K562 (cell line): ENCODE results near the gene ZNF174. TPM values are rescaled to one million over a fixed set of nuclear protein-coding genes. Genes with fewer than 3 reads are reported as not detected.

Experiments used
- ATF7 ChIP-seq: fragments of 450-650 bp; IDR thresholded peaks from 2 replicates; pipeline ENCODE4 v1.7.1; 2014; ENCODE audit warnings: mild to moderate bottlenecking, moderate library complexity
- BRD4 ChIP-seq: fragments of 200-600 bp; sonication (generic); IDR thresholded peaks from 2 replicates; pipeline ENCODE4 v1.6.1; 2017; ENCODE audit warnings: inconsistent platforms
- CAMTA2 ChIP-seq: fragments of 250-450 bp; sonication (Bioruptor Pico); conservative IDR thresholded peaks from 2 replicates; pipeline ENCODE4 v1.5.1; 2022
- CBFA2T2 ChIP-seq: fragments of 450-650 bp; conservative IDR thresholded peaks from 2 replicates; pipeline ENCODE4 v1.6.1; 2017; ENCODE audit warnings: mild to moderate bottlenecking
- CBX5 ChIP-seq: IDR thresholded peaks from 2 replicates; pipeline ENCODE4 v1.6.1; 2014; ENCODE audit warnings: low read depth, borderline replicate concordance
- CREM ChIP-seq: IDR thresholded peaks from 2 replicates; pipeline ENCODE4 v1.6.1; 2014; ENCODE audit warnings: antibody characterized with exemption, low read depth
- EHMT2 ChIP-seq: fragments of 450-650 bp; IDR thresholded peaks from 2 replicates; pipeline ENCODE4 v1.6.1; 2018; ENCODE audit warnings: antibody characterized with exemption
- EP300 ChIP-seq: IDR thresholded peaks from 2 replicates; pipeline ENCODE4 v1.6.1; 2012; ENCODE audit warnings: low read length, improper control_type of control experiment
- HIVEP1 ChIP-seq: fragments of 250-450 bp; sonication (Bioruptor Pico); IDR thresholded peaks from 2 replicates; pipeline ENCODE4 v1.4.0; 2020; ENCODE audit warnings: mild to moderate bottlenecking
- JUND ChIP-seq, 2 experiments: IDR thresholded peaks; 2 replicates in 1 of 2; 3 replicates in 1 of 2; pipeline ENCODE4 v1.6.1; 2011; ENCODE audit warnings: borderline replicate concordance in 2 of 2, low read depth in 2 of 2, low read length in 2 of 2, improper control_type of control experiment in 1 of 2, missing biosample characterization in 1 of 2, missing genetic modification characterization in 1 of 2, missing genetic modification reagents in 1 of 2
- KHSRP ChIP-seq: fragments of 450-650 bp; IDR thresholded peaks from 2 replicates; pipeline ENCODE4 v1.6.1; 2017
- MBD2 ChIP-seq: sonication (generic); IDR thresholded peaks from 2 replicates; pipeline ENCODE4 v1.6.1; 2016; ENCODE audit warnings: low read depth, borderline replicate concordance
- NFE2 ChIP-seq: IDR thresholded peaks from 2 replicates; pipeline ENCODE4 v1.6.1; 2014; ENCODE audit warnings: antibody characterized with exemption, low read depth
- NFIC ChIP-seq: fragments of 450-650 bp; IDR thresholded peaks from 2 replicates; pipeline ENCODE4 v1.6.1; 2017; ENCODE audit warnings: mild to moderate bottlenecking, inconsistent platforms
- POLR2AphosphoS5 ChIP-seq: IDR thresholded peaks from 2 replicates; pipeline ENCODE4 v1.6.1; 2011; ENCODE audit warnings: mild to moderate bottlenecking, low read depth, low read length, moderate library complexity; ENCODE audit not compliant: control insufficient read depth, insufficient read depth
- POU5F1 ChIP-seq: fragments of 150-350 bp; IDR thresholded peaks from 2 replicates; pipeline ENCODE4 v1.6.1; 2014; ENCODE audit warnings: borderline replicate concordance, low read length, low read depth, mild to moderate bottlenecking; ENCODE audit not compliant: partially characterized antibody
- RBM14 ChIP-seq: fragments of 200-400 bp; formaldehyde crosslinking; IDR thresholded peaks from 2 replicates; pipeline ENCODE4 v1.6.1; 2018; ENCODE audit warnings: low read depth, mild to moderate bottlenecking, low read length, moderate library complexity, borderline replicate concordance; ENCODE audit not compliant: insufficient read depth
- RHOXF2B ChIP-seq: fragments of 250-450 bp; sonication (Bioruptor Pico); conservative IDR thresholded peaks from 2 replicates; pipeline ENCODE4 v1.5.1; 2021
- SIN3B ChIP-seq: fragments of 450-650 bp; IDR thresholded peaks from 2 replicates; pipeline ENCODE4 v1.6.1; 2017; ENCODE audit warnings: low read depth, mild to moderate bottlenecking, moderate library complexity
- STAT5A ChIP-seq: IDR thresholded peaks from 2 replicates; pipeline ENCODE4 v1.6.1; 2012; ENCODE audit warnings: low read length, inconsistent platforms, borderline replicate concordance
- TEAD4 ChIP-seq, 2 experiments: sonication (generic) in 1 of 2; formaldehyde crosslinking in 1 of 2; IDR thresholded peaks; 2 replicates each; pipeline versions ENCODE4 v1.6.1 to v1.8.0; 2012 to 2022; ENCODE audit warnings: borderline replicate concordance in 1 of 2, inconsistent platforms in 1 of 2, low read length in 1 of 2, mild to moderate bottlenecking in 1 of 2, missing genetic modification reagents in 1 of 2
- XRCC5 ChIP-seq: fragments of 200-400 bp; formaldehyde crosslinking; IDR thresholded peaks from 2 replicates; pipeline ENCODE4 v1.6.1; 2017; ENCODE audit warnings: low read depth, mild to moderate bottlenecking, low read length
- ZNF217 ChIP-seq: sonication (generic); formaldehyde crosslinking; IDR thresholded peaks from 2 replicates; pipeline ENCODE4 v1.8.0; 2022; ENCODE audit warnings: mild to moderate bottlenecking, missing genetic modification reagents
- ZNF778 ChIP-seq: fragments of 450-650 bp; formaldehyde crosslinking; IDR thresholded peaks from 2 replicates; pipeline ENCODE4 v1.4.0; 2020; ENCODE audit warnings: mild to moderate bottlenecking, moderate library complexity
- polyA plus RNA-seq, 8 experiments: library from polyadenylated mRNA; depleted of rRNA in 4 of 8; stranded (reverse) in 5 of 8; unstranded in 3 of 8; fragments of >200 nt; fragmentation: Nextera tagmentation in 2 of 8; fragmentation: Illumina TruSeq in 1 of 8; extraction: Ambion mirVana in 2 of 8; extraction: Trizol in 1 of 8; gene quantifications; 2 replicates each; pipeline versions ENCODE4 v1.2.1 to v1.2.3, GENCODE V29; 2011 to 2014; ENCODE audit warnings: inconsistent platforms in 1 of 8, missing spikeins in 1 of 8
- total RNA-seq, 7 experiments: library from RNA; depleted of rRNA in 6 of 7; stranded (reverse); fragments of >200 nt in 6 of 7; fragmentation: Illumina TruSeq in 2 of 7; extraction: Trizol in 2 of 7; gene quantifications; 2 replicates each; pipeline versions ENCODE4 v1.2.1 to v1.2.3, GENCODE V29; 2011 to 2021; ENCODE audit warnings: low replicate concordance in 1 of 7
- TF ChIP-seq, protein P1 (sequence below): fragments of 450-650 bp; IDR thresholded peaks from 2 replicates; pipeline ENCODE4 v1.6.1; 2018; ENCODE audit not compliant: partially characterized antibody
- TF ChIP-seq, protein P2 (sequence below): IDR thresholded peaks from 2 replicates; pipeline ENCODE4 v1.6.1; 2012; ENCODE audit warnings: low read depth, low read length, improper control_type of control experiment, borderline replicate concordance

Gene ZNF174
- total and polyA plus RNA-seq, 9 of the 15 experiments (the other 6 are each of a cell fraction or from before 2014, with no cell fraction given): 5.1 to 19.1 (median 12.5) TPM

DNA sequence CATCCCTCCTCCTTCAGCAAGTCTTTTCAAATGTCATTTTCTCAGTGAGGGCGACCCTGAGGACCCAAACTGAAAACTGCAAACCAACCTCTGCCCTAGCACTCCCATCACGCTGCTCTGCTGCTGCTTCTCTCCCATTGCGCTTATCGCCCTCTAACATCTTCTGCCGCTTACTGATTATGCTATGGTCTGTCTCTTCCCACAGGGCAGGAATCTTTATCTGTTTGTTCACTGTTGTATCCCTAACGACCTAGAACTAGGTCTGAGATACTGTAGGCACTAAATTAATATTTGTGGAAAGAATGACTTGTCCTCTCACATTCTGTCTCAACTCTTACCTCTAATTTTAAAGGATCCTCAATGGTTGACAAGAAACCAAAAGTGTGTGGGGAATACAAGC lies 12.7 kb upstream of the ZNF174 start (continued):
- TF ChIP-seq ZNF778 (CRISPR knock-in tag) (no peak), TEAD4 (IDR thresholded peaks at IDR 0.05; ENCODE audit: low read length) (peak; percentile 92), TEAD4 (CRISPR knock-in tag; IDR thresholded peaks at IDR 0.05; ENCODE audit: borderline replicate concordance) (no peak), EP300 (peak; percentile 94), SIN3B (no peak), CBX5 (peak; percentile 59; the same call in 1 of the 2 replicates), POU5F1 (no peak), XRCC5 (no peak), CBFA2T2 (peak; percentile 87), NFIC (peak; percentile 63), BRD4 (no peak), STAT5A (peak; percentile 72), CAMTA2 (no peak), POLR2AphosphoS5 (peak; percentile 72; the same call in 1 of the 2 replicates), RBM14 (no peak), JUND (IDR thresholded peaks at IDR 0.05; ENCODE audit: borderline replicate concordance, low read depth, low read length) (peak; percentile 83), JUND (tag; IDR thresholded peaks at IDR 0.05; ENCODE audit: borderline replicate concordance, low read depth, low read length) (peak; percentile 45; the same call in 1 of the 3 replicates), ZNF217 (CRISPR knock-in tag) (no peak), MBD2 (peak; percentile 67; the same call in 1 of the 2 replicates), RHOXF2B (CRISPR knock-in tag) (no peak), ATF7 (peak; percentile 52), KHSRP (peak; percentile 17; the same call in 1 of the 2 replicates), EHMT2 (peak; percentile 58; the same call in 1 of the 2 replicates), CREM (peak; percentile 68), HIVEP1 (no peak), NFE2 (0 out of 2 replicates have a peak, but pooled peaks have one; percentile 36)
- TF ChIP-seq, protein P1, sequence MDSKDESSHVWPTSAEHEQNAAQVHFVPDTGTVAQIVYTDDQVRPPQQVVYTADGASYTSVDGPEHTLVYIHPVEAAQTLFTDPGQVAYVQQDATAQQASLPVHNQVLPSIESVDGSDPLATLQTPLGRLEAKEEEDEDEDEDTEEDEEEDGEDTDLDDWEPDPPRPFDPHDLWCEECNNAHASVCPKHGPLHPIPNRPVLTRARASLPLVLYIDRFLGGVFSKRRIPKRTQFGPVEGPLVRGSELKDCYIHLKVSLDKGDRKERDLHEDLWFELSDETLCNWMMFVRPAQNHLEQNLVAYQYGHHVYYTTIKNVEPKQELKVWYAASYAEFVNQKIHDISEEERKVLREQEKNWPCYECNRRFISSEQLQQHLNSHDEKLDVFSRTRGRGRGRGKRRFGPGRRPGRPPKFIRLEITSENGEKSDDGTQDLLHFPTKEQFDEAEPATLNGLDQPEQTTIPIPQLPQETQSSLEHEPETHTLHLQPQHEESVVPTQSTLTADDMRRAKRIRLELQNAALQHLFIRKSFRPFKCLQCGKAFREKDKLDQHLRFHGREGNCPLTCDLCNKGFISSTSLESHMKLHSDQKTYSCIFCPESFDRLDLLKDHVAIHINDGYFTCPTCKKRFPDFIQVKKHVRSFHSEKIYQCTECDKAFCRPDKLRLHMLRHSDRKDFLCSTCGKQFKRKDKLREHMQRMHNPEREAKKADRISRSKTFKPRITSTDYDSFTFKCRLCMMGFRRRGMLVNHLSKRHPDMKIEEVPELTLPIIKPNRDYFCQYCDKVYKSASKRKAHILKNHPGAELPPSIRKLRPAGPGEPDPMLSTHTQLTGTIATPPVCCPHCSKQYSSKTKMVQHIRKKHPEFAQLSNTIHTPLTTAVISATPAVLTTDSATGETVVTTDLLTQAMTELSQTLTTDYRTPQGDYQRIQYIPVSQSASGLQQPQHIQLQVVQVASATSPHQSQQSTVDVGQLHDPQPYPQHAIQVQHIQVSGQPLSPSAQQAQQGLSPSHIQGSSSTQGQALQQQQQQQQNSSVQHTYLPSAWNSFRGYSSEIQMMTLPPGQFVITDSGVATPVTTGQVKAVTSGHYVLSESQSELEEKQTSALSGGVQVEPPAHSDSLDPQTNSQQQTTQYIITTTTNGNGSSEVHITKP: no peak
- TF ChIP-seq, protein P2, sequence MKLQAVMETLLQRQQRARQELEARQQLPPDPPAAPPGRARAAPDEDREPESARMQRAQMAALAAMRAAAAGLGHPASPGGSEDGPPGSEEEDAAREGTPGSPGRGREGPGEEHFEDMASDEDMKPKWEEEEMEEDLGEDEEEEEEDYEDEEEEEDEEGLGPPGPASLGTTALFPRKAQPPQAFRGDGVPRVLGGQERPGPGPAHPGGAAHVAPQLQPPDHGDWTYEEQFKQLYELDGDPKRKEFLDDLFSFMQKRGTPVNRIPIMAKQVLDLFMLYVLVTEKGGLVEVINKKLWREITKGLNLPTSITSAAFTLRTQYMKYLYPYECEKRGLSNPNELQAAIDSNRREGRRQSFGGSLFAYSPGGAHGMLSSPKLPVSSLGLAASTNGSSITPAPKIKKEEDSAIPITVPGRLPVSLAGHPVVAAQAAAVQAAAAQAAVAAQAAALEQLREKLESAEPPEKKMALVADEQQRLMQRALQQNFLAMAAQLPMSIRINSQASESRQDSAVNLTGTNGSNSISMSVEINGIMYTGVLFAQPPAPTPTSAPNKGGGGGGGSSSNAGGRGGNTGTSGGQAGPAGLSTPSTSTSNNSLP: no peak
